ENCODE results near the gene RNF8. TPM values are rescaled to one million over a fixed set of nuclear protein-coding genes. Genes with fewer than 3 reads are reported as not detected.

RNF8 gene
- total RNA-seq, 2 donors from 2014 or later = 38.2 to 51.1 TPM

DNA sequence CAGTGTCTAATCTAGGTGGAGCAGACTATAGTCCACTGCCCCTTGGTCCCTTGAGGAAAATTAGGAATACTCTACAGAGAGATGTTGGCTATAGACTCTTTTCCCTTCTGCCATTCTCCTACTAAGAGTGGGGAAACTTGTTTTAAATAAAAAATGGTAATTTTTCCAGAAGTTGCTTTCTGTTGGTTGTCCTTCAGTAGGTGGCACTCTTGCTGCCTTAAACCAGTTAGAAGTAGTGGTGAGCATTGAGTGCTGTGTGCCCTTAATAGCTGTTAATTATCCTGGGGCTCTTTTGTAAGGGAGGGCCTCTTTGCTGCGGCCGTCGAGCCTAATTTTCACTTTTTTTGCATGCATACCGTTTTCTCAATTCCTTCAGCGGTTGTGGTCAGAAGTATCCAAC is 82.0 kb downstream of the RNF8 start:
- Mint-ChIP-seq H3K4me3 (no peak overlapping the region), H3K27me3 (ENCODE audit: insufficient read depth) (no peaks in the 10 kb centered on the region)
- peak; percentile 53 for TF ChIP-seq CTCF (conservative IDR thresholded peaks at IDR 0.05)

GRCh38 chr6:37438930-37439329 is 85.1 kb downstream of the RNF8 start:
- Histone ChIP-seq H3K4me1 (ENCODE audit: control insufficient read depth, insufficient read depth, low read length) (peaks cover 29% of the 10 kb centered on the region), H3K4me3 (ENCODE audit: low read length) (peak overlapping the region; percentile 21), H3K27ac (ENCODE audit: low read depth, low read length) (no peak overlapping the region), H3K27me3 (ENCODE audit: control insufficient read depth, insufficient read depth, low read length, poor library complexity, severe bottlenecking) (no peaks in the 10 kb centered on the region), H3K9me3 (ENCODE audit: control insufficient read depth, low read length) (no peaks in the 10 kb centered on the region), H3K36me3 (ENCODE audit: control insufficient read depth, insufficient read depth, low read length) (peaks cover 55% of the 10 kb centered on the region), H3K9ac (ENCODE audit: extremely low read depth, low read length, poor library complexity, severe bottlenecking) (no peak overlapping the region)
- WGBS, 2 experiments (ENCODE audit: insufficient coverage in 1 of 2, insufficient read length in 1 of 2) = 80% methylated on average over 1 of the region's 1 CpG
- Mint-ChIP-seq H3K9me3 (no peaks in the 10 kb centered on the region), H3K27me3 (ENCODE audit: insufficient read depth) (no peaks in the 10 kb centered on the region), H3K4me3 (peak overlapping the region; percentile 12), H3K4me1 (peaks cover 54% of the 10 kb centered on the region), H3K27ac (peak overlapping the region; percentile 17), H3K36me3 (ENCODE audit: low read depth) (peaks cover 33% of the 10 kb centered on the region)
- DNase-seq = no peak
- no peak for TF ChIP-seq CTCF (conservative IDR thresholded peaks at IDR 0.05)

More for the DNA sequence above, 82.0 kb downstream of the RNF8 start:
- H3K36me3 Mint-ChIP-seq (ENCODE audit: low read depth) = peaks cover 16% of the 10 kb centered on the region
- Histone ChIP-seq H3K4me3 (ENCODE audit: low read length) (no peak overlapping the region), H3K9me3 (ENCODE audit: control insufficient read depth, low read length) (no peaks in the 10 kb centered on the region), H3K4me1 (ENCODE audit: control insufficient read depth, insufficient read depth, low read length) (peaks cover 28% of the 10 kb centered on the region), H3K9ac (ENCODE audit: extremely low read depth, low read length, poor library complexity, severe bottlenecking) (no peak overlapping the region), H3K27me3 (ENCODE audit: control insufficient read depth, insufficient read depth, low read length, poor library complexity, severe bottlenecking) (no peaks in the 10 kb centered on the region), H3K27ac (ENCODE audit: low read depth, low read length) (no peak overlapping the region), H3K36me3 (ENCODE audit: control insufficient read depth, insufficient read depth, low read length) (peaks cover 32% of the 10 kb centered on the region)
- H3K27ac Mint-ChIP-seq = no peak overlapping the region
- 75 to 79% methylated on average over 5 of the region's 5 CpGs for WGBS, 2 experiments (ENCODE audit: insufficient coverage in 1 of 2, insufficient read length in 1 of 2)
- no peak for DNase-seq
- peaks cover 66% of the 10 kb centered on the region for H3K4me1 Mint-ChIP-seq
- H3K9me3 Mint-ChIP-seq = no peaks in the 10 kb centered on the region

DNA sequence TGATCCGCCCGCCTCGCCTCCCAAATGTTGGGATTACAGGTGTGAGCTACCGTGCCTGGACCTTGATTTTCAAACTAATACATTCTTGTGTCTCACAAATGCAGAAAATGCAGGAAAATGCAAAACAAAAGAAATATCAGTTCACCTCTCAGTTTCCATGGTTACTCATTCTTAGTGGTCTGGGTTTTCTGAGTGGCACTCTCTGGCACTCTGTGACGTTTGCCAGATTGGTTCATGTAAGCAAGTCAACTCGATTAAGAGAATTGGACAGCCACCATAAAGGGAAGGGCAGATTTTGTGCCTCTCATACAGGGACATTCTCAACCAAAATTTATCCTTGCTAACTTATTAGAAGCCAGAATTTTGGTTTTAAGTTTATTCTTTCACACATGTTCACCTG is 87.9 kb downstream of the RNF8 start:
- H3K9me3 Mint-ChIP-seq = no peaks in the 10 kb centered on the region

More for the DNA sequence above, 87.9 kb downstream of the RNF8 start:
- Histone ChIP-seq H3K4me1 (ENCODE audit: control insufficient read depth, insufficient read depth, low read length) (peaks cover 27% of the 10 kb centered on the region), H3K36me3 (ENCODE audit: control insufficient read depth, insufficient read depth, low read length) (peaks cover 63% of the 10 kb centered on the region), H3K27ac (ENCODE audit: low read depth, low read length) (no peak overlapping the region), H3K9me3 (ENCODE audit: control insufficient read depth, low read length) (no peaks in the 10 kb centered on the region), H3K4me3 (ENCODE audit: low read length) (no peak overlapping the region), H3K9ac (ENCODE audit: extremely low read depth, low read length, poor library complexity, severe bottlenecking) (no peak overlapping the region), H3K27me3 (ENCODE audit: control insufficient read depth, insufficient read depth, low read length, poor library complexity, severe bottlenecking) (no peaks in the 10 kb centered on the region)
- DNase-seq = no peak
- Mint-ChIP-seq H3K4me3 (no peak overlapping the region), H3K27ac (no peak overlapping the region), H3K4me1 (peaks cover 34% of the 10 kb centered on the region), H3K27me3 (ENCODE audit: insufficient read depth) (no peaks in the 10 kb centered on the region), H3K36me3 (ENCODE audit: low read depth) (peaks cover 52% of the 10 kb centered on the region)
- 97 to 98% methylated on average over 4 to 6 of the region's 6 CpGs for WGBS, 2 experiments (ENCODE audit: insufficient coverage in 1 of 2, insufficient read length in 1 of 2)
- TF ChIP-seq CTCF (conservative IDR thresholded peaks at IDR 0.05) = no peak
